ENCODE data around the gene COL8A1.
"Not testable (repeated sequence)": the region's sequence is repeated elsewhere in the genome, so short reads cannot be mapped to it uniquely, and the experiment has no call there.

COL8A1 gene

DNA sequence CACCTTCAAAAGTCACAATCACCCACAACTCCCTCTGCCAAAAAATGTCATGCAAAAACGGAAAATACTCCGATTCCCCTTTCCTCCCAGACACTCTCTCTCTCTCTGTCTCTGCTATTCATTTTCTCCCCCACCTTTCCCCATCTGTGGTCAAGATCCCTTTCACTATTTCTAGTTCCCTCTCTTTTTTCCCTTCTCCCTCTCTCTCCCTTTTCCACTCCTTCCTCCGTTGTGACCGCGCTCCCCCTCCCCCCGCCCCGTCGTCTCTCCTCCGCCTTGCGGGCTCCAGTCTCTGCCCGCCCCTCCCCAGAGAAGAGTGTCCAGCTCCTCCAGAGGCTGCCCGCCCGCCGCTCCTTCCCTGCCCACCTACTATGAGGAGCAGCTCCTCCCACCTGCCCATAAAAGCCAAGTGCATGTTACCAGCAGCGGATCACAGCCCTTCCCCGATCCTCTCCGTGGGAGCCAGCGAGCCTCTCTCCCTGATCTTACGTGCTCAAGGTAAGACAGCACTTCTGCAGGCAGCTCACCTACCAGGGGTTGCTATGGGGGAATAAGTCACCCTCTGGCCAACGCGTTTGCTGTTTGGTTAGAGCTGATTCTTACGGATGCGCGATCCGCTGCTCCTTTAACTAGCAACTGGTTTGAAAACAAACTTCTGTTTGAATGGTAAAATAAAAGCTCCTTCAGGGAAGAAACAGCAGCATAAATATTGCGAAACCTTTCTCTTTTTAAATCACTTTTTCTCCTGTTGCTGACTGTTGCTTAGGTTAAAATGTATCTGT is at the start of gene COL8A1:
Gene COL8A1, plus strand, starts transcription at position 428 of the 782 bp plus-strand sequence. CDS start 152,089 bp downstream, outside the sequence.
- no peak for DNase-seq

DNA sequence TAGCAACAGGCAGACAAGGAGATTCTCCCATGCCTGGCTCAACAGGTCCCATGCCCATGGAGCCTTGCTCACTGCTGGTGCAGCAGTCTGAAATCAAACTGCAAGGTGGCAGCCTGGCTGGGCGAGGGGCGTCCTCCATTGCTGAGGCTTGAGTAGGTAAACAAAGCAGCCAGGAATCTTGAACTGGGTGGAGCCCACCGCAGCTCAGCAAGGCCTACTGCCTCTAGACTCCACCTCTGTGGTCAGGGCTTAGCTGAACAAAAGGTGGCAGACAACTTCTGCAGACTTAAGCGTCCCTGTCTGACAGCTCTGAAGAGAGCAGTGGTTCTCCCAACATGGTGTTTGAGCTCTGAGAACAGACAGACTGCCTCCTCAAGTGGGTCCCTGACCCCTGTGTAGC is 49.2 kb upstream of the COL8A1 start:
- not testable (repeated sequence) for DNase-seq

DNA sequence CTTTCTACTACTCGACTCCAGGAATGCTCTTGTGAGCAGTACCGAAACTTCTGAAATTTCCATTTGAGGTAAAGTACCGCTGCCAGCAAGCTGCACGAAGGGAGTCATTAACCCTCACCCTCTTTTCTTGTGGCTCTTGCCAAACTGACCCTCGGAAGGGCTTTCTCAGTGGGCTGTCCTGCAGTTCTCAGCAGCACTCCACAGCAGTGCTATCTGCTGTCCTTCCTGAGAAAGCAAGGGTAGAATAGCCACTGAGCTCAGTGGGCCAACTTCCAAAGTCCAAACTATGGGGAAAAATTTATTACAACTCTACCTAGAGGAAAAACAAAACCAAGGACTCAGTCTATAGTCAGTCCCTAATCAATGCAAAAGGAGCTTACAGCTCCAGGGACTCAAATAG is 38.5 kb upstream of the COL8A1 start:
- DNase-seq, result no peak

GRCh38 chr3:99601515-99601914 is 36.9 kb upstream of the COL8A1 start:
- no peak for DNase-seq

GRCh38 chr3:99602183-99602582 is 36.2 kb upstream of the COL8A1 start:
- DNase-seq, result no peak

DNA sequence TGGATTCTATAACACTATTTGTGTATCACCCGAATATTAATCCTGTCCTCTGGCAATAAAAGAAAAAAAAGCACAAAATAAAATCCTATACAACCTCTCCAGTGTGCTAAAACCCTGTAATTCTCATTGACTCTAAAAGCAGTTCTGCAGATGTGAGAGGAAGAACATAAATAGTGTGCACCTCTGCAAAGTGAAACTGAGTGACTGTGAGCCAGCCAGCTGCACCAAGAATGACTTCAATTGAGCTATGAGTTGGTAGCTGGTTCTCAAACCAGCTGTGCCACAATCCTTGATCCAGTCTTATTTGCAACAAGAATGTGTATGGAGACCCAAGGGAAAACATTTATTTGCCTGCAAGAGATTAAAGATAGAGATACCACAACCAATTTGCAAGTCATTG is 31.2 kb upstream of the COL8A1 start:
- DNase-seq, result no peak

DNA sequence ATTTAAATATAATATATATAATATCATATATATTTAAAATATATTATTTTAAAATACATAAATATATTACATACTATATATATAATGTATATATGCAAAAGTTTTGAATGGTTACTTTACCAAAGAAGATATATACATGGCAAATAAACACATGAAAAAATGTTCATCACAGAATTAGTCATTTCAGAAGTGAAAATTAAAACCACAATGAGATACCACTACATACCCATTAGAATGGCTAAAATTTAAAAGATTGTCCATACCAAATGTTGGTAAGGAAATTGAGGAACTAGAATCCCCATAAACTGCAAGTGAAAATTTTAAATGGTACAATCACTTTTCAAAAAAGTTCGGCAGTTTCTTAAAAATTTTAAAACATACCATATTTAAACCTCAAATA is 23.6 kb upstream of the COL8A1 start:
- DNase-seq, result no peak

- DNase-seq, result no peak
Measured at GRCh38 chr3:99620077-99620767, 18.2 kb upstream of the COL8A1 start.

DNA sequence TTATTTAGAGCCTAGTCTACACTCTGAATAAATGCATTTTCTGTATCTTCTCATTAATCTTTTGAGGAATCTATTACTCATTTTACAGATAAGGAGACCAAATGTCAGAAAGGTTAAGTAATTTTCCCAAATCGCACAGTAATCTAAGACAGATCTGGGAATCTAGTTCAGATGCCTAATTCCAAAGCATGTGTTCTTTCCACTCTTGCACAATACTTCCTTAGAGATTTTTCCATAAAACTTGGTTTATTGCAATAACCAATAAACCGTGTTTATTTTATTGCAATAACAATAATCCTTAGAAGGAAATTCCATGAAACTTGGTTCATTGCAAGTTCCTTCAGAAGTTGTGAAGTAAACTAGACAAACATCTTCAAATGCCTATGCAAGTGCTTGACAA is 17.4 kb upstream of the COL8A1 start:
- no peak for DNase-seq

GRCh38 chr3:99624496-99625236 is 13.7 kb upstream of the COL8A1 start:
- no peak for DNase-seq

- no peak for DNase-seq
Measured at GRCh38 chr3:99625237-99625622, 13.2 kb upstream of the COL8A1 start.

- DNase-seq, result no peak
Measured at GRCh38 chr3:99625643-99626416, 12.6 kb upstream of the COL8A1 start.

DNA sequence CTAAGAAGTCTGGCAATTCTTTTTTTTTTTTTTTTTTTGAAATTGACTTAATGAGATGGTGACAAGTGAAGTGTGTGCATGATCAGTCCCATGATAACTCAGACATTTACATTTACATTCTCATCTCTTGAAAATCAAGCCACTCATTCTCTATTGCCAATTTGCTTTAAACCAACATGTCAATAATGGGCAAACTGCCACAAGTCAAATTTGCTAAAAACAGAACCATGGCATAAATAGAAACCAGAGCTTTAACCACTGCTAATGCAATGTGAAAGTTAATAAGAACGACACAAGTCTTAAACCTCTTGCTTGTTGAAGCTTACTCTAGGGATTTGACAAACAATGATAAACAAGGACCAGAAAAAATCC is 12.0 kb upstream of the COL8A1 start:
- no peak for DNase-seq

- DNase-seq, result no peak
Measured at GRCh38 chr3:99627062-99627826, 11.2 kb upstream of the COL8A1 start.

DNA sequence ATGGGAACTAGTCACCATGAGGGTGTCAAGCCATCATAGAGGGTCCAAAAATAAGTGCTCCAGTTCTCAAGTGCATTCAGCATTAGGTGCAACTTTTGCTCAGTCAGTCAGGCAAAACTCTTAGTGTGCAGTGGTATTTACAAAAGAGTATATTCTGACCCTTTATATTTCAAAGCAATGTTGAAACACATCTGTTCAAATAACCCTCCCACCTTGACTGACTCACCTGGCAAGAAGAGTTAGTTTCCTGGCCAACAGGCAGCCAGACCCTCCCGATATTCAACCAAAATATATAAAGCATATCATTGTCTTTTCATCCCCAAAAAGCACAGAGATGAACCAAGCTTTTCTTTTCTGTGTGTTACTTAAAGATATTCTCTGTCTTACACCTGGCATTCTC is 7.6 kb upstream of the COL8A1 start:
- no peak for DNase-seq

GRCh38 chr3:99633887-99634558 is 4.4 kb upstream of the COL8A1 start:
- DNase-seq, result no peak

DNA sequence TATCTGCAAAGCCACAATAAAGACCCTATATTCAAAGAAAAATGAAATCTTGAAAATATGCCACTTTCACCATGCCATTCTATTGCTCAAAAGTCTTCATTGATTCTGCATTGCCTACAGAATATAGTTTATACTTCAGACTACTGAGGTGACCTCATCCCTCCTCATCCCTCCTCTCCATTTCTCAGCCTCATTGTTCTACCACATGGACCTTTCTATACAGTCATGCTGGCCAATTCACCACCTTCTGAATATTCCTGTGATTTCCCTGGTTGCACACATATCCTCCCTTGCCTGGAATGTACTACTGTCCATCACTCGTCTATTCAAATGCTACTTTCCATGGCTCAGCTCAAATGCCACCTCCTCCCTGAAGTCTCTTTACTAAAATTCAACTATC is 3.5 kb upstream of the COL8A1 start:
- DNase-seq, result no peak

DNA sequence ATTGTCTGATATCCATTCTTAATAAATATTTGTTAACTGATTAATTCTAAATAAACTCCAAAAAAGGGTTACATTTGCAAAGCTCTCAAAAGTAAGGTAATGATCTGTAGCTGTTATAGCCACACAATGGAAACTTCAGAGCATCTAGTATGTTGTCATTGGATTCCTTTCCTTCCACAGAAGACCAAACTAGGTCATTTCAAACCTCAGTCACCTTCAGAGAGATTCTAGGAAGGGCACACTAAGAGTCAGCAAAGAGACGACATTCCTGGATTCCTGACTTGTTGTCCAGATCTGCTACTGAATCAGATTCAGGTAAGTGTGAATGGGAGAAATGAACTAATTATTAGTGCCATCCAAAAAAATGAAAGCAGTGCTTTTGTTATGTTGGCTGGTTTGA is 3.0 kb upstream of the COL8A1 start:
- DNase-seq, result no peak

DNA sequence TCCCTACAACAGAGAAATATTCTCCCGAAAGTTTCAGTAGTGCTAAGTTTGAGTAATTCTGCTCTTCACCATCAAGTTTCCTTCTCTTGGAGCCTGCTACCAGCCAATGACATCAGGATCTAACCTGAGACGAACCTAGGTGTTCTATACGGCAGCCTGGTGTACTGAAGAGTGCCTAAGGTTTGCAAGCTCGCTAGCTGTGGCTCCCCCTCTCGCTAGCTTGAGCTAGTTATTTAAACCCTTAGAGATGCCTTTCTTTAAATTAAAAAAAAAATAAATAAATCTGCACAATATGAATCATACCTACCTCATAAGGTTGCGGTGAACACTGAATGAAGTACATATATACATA is 1.4 kb upstream of the COL8A1 start:
- no peak for DNase-seq

DNA sequence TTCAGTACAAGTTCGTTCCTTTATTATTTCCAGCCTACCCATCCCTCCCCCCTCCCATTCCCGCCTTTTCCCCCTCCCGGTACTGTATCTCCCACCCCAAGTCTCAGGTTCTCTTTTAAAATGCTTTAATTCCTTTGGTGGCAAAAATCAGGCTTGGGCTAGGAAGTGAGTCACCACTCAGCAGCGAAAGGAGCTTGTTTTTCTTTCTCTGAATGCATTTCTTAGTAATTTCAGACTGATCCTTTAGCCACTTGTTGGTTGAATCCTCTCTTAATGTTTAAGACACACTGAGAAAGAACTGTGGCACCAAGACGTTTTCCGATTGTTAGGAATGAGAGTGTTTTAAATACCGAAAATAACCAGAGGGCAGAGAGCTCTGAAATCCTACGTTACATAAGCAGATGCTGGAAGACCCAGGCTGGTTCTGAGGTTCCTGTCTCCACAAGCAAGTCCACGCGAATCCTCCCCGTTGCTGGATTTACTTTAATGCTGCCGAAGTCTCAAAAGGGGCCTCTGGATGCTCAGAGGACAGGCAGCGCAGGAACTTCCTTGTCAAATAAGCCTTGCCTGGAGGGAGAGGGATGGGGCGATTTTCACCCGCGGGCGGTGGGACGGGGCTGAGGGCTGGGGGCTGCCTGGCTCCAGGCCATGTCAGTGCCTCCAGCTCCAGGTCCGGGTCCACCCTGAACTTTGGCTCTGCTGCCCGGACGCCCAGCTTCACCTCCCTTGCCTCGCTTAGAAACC is 854 bp upstream of the COL8A1 start:
- no peak for DNase-seq

- DNase-seq, result no peak
Measured at GRCh38 chr3:99639579-99639978, 1.2 kb downstream of the COL8A1 start.

Measured in hematopoietic multipotent progenitor cell treated with erythropoietin and hydrocortisone succinate and interleukin-3 and kit ligand, for 8 days (in vitro differentiated cells).